NCI-H345 treated with DMSO at 0.1 percent for 48 hours (cell line): ENCODE data around the gene HSPA1A.
"Not testable (repeated sequence)": the region's sequence is repeated elsewhere in the genome, so short reads cannot be mapped to it uniquely, and the experiment has no call there.

Source experiments
- DNase-seq: peaks from one replicate; lab custom pipeline; 2025; ENCODE audit not compliant: unreplicated experiment; lab: John Stamatoyannopoulos, UW

HSPA1A gene

DNA sequence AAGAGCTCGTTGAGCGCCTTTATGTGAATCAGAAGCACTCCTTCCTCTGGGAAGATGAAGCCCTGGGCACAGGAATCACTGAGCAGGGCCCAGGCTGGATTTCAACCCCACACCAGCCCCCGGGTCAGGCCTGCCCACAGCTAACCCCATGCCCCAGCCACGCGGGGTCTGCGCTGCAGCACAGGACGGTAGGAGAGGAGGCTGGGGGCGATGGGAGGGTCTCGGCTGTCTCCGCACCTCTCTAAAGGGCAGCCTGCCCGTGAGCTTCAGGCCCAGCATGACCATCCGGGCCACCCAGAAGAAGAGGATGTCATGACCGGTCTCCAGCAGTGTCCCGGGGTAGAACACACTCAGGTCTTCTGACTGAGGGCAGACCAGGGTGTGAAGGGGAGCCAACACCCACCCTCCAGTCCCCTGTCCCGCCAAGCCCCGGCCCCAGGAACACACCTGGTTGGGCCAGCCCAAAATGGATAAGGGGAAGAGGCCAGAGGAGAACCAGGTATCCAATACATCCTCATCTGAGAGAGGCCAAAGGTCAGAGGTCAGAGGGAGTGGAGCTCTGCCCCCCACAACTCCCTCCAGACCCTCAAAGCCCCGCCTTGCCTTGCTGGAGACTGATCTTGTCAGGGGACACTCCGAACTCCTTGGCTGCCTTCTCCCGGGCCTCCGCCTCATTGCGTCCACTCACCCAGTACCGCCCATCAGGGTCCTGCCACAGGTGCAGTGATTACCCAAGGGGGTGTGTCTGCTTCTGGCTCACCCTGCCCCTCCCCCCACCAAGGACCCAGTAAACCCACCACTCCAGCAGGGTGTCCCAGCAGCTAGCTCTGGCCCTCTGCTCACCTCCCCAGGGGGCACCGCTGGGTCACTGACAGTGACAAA lies 33.9 kb upstream of the HSPA1A start:
- no peak for DNase-seq

DNA sequence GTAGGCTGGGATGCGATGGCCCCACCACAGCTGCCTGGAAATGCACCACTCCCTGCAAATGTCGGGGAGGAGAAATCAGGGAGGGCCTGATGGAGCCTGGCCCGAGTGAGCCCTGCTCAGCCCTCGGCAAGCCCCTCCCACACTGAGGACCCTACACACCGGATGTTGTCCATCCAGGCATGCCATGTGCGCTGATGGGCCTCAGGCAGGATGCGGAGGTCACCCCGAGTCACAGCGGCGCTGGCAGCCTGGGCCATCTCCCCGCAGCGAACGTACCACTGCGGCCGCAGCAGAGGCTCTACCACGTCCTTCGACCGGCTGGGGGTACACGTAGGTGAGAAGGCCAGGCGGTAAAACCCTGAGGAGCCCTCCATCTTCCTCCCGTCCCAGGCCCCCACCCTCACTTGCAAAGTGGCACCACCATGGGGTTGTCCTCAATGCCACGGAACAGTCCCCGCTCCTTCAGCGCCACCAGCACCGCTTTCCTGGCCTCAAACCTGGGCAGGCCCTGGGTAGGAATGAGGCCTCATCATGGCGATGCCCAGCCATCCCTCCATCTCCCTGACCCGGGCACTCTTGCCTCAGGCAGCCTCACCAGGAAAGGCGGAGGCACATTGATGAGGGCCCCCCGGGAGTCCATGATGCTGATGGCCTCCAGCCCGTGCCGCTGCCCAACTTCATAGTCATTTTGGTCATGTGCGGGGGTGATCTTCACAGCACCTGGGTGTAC lies 33.1 kb upstream of the HSPA1A start:
- DNase-seq = no peak

DNA sequence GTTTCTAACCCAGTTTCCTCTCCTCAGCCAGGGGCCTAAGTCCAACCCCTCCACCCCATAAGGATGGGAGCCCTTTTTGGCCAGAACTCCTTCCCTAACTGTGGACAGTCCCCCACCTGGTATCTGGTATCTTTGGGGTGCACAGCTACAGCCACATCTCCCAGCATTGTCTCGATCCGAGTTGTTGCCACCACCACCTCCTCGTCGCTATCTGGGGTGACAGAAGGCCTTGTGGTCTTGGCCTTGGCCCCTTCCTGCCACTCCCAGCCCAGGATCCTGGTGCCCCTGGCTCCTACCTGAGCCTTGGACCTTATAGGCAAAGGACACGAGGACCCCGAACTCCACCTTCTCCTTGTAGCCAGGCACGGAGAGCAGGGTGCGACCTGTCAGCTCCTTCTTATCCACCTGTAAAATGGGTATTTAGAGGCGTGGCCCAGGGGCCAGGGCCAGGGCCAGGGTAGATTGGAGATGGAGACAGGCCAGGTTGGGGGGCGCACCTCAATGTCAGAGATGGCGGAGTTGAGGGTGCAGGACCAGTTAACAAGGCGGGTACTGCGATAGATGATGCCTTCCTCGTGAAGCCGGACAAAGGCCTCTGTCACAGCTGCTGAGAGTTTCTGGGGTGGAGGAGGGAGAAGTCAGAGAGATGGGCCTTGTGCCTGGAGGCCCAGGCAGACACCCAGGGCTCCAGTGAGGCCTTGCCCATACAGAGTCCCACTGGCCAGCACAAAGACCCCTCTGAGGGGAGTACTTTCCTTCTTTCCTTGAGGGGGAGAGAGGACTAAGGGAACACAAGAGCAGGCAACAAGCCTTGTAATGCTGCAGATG lies 31.0 kb upstream of the HSPA1A start:
- no peak for DNase-seq

DNA sequence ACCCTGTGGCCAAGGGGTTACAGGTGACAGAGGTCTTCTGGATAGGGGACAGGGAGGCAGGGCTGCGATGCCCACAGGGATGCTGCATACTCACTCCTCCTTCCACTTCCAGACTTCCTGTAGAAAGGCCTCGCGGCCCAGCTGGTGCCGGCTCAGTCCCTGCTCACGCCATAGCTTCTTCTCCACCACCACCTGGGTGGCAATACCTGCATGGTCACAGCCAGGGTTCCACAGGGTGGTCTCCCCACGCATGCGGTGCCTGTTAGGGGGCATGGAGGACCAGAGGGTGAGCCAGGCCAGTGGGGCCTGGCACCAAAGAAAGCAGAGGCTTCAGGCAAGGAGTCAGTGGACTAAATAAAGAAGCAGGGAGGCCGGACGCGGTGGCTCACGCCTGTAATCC lies 29.9 kb upstream of the HSPA1A start:
- no peak for DNase-seq

DNA sequence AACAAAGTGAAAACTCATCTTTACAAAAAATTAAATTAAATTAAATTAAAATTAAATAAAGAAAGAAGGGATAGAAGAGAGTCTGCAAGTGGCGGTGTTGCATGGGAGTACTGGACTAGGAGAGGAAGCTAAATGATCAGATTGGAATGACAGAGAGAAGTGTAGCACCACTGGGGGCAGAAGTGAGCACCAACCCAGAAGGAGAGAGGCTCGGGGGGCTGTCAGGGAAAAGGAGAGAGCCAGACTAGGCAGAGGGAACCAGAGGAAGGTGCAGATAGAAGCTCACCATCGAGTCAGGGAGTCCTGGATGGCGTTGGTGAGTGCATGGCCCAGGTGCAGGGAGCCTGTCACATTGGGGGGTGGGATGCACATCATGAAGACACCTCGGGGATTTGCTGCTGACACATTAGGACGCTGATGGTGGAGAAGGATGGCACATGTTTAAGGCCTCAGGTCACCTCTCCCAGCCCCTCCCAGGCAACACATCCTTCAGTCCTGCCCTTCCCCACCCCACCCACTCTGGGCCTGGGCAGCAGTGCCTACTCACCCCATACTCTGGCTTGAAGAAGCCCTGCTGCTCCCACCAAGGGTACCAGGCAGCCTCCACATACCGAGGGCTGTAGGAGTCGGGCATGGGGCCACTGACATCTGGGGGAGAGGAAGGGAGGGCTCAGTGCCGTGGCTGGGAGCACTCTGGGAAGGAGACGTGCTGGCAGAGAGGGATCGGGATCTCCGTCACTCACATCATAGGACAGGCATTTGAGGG lies 23.8 kb upstream of the HSPA1A start:
- peak; percentile 15 for DNase-seq

DNA sequence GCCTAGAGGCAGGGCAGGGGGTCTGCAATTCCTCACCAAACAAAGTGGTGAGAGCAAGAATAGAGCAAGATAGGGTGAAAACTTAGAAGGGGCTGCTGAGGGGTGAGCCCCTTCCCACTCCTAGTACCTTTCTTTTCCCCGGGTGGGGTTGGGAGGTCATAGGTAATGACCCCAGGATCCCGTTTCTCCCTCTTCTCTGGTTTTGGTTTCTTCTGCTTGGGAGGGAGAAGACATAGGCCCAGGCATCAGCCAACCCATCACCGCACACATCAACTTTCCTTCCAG lies 23.3 kb upstream of the HSPA1A start:
- no peak for DNase-seq

DNA sequence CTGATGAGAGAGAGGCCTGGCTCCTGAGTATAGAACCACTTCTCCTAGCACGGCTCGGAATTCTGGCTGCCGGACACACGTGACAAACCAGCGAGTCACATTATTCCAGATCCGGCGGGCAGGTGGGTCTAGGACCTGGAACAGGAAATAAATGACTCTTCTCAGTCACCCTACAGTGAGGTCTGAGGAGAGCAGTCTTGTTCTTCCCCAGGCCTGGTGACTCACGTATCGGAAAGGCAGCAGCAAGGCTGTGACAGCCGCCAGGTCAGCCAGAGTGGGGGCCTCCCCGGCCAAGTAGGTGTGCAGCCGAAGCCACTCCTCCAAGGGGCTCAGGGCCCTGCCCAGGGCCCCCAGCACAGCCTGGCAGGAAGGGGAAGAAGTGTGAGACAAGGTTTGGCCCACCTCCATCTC lies 22.6 kb upstream of the HSPA1A start:
- no peak for DNase-seq

DNA sequence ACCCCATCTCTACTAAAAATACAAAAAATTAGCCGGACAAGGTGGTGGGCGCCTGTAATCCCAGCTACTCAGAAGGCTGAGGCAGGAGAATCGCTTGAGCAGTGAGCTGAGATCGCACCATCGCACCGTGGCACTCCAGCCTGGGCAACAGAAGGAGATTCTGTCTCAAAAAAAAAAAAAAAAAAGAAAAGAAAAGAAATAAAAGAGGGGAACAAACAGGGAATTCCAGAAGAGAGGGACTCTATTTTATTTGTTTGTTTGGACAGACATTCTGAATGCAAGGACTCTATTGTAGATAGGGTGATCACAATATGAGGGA lies 21.5 kb upstream of the HSPA1A start:
- not testable (repeated sequence) for DNase-seq

DNA sequence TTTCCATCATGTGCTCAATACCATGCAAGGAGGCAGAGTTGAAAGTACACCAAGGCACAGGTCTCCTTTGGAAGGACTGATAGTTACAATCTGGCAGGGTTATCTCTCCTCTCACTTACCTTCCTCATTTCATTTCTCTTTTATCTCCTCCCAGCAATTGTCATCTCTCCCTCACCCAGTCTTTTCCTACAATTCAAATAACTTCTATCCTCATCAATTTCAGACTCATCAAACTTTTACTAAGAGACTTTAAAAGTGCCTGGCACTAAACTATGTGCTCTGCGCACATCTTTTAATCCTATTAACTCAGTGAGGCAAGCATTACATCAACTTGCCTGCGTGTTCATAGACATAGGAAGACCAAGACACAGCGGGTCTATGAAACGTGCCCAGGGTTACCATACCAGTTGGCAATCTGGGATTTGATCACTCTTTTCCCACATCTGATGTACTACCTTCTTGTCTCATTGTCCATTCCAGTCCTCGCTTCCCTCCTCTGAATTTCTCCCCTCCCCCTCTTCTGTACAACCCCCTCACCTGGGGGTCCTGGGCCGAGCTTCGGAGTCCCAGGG lies 21.0 kb upstream of the HSPA1A start:
- no peak for DNase-seq

DNA sequence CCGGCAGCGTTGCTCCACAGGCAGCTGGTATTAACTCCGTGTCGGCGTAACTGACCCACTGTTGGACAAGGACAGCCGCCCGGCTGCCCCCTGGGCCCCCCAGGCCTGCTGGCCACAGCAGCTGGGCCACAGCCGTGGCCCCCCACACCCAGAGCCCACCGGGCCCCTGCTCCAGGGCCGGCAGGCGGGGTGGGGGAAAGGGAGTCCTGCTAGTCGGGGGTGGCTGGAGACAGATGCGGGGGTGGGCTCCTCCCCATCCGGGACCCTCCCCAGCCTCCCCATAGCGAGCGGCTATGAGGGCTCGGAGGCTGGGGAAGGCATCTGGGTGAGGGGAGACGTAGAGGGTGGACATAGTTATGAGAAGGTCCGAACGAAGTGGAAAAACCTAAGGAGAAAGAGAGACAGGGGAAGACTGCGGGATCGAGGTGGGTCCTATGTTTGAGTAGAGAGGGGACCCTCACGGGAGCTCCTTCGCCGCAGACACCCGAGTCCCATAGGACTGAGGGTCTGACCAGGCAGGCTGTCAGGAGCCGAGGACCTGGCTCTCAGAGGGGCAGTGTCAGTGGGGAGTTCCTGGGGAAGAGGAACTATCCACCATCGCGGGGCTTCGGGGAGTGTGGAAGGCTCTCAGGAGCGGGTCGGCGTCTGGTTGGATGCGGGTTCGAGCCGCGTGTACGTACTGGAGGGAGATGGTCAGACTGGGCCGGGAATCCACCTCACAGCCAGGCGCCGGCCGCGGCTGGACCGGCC lies 20.3 kb upstream of the HSPA1A start:
- no peak for DNase-seq

DNA sequence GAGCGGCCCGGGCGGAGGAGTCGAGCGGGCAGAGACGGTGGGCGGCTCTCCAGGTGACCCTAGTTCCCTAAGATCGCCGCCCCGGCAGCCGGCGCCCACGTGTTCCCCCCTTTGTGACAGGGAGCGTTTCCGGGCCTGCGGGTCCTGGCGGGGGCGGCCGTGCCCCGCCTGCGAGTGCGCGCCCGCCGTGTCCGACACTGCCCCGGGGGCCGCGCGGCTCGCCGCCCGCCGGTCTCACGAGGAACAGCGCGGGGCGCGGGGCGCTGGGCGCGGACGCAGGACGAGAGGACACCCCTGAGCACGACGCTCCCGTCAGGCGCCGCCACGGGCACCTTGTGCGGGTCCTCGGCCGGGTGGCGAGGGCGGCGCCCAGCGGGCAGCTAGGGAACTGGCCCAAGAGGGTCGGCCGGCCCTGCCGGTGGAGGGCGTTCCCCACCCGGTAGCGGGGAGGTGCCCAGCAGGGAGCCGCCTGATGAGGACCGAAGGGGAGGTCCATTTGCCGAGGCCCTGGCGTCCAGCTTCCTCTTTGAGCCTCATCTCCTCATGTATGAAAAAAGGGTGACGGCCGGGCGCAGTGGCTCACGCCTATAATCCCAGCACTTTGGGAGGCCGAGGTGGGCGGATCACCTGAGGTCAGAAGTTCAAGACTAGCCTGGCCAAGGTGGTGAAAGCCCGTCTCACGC lies 19.6 kb upstream of the HSPA1A start, which contains the start of gene VARS1:
Gene VARS1, minus strand, starts transcription at position 137 of the 683 bp plus-strand sequence. CDS start 535 bp downstream, outside the sequence.
- DNase-seq = peak; percentile 72

DNA sequence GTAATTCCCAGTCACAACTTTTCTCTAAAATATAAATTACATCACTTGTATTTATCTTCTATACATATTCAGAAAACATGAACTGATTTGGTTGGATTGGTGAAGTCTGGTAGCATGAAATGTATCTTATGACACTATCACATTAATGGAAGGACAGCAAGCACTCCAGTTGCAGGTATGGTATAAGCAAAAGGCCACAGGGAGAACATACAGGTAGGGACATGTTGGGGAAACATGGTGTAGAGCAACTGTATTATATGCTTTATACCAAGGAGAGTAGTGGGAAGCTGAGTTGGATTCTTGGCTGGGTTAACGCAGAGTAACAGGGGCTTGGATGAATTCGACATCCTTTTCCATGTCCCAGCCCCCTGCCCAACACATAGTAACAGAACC lies 18.4 kb upstream of the HSPA1A start:
- no peak for DNase-seq

DNA sequence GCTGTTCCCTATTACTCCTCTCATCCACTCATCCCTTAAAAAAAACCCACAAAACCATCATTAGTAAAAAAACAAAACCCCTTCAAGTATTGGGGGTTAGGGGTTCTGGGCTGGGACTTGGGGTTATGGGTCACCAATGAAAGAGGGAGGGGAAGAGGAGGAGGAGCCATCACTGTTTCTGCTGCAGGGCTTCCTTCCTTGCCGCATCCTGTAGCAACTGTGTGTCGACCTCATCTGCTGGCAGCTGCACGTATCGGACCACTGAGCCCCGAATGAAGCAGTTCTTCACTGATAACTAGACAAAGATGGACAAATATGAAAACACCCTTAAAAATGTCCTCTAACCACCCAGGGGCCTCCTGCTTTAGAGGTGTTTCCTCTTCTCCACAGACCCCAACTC lies 17.8 kb upstream of the HSPA1A start:
- no peak for DNase-seq

DNA sequence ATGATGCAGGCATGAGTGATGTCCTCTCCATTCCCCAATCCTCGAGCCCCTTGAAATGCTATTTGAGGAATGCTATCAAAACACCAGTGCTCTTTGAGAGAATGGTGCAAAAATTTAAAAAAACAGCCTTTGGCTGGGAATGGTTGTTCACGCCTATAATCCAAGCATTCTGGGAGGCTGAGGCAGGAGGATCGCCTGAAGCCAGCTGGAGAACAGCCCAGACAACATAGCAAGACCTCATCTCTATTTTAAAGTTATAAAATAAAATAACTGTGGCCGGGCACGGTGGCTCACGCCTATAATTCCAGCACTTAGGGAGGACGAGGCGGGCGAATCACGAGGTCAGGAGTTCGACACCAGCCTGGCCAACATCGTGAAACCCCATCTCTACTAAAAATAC lies 15.6 kb upstream of the HSPA1A start:
- no peak for DNase-seq

DNA sequence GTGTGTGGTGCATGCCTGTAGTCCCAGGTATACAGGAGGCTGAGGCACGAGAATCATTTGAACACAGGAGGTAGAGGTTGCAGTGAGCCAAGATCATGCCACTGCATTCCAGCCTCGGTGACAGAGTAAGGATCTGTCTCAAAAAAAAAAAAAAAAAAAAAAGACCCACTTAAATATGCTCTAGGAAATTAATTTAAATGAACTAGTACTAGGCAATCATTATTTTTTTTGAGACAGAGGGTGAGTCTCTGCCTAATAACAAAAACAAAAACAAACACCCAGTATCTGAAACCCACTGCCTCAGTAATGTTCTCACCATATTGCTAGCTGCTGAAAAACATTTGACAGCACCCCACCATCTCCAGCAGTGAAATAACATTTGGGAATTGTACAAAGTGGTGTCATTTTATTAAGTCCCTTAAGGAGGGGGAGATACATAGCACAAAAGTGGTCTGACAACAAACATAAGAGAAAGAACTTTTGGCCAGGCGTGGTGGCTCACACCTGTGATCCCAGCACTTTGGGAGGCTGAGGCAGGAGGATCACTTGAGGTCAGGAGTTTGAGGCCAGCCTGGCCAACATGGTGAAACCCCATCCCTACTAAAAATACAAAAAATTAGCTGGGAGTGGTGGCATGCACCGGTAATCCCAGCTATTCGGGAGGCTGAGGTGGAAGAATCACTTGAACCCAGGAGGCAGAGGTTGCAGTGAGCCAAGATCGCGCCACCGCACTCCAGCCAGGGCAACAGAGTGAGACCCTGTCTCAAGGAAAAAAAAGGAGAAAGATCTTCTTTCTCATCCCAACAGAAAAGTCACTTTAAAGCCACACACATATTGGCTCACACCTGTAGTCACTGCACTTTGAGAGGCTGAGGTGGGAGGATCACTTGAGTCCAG lies 14.1 kb upstream of the HSPA1A start:
- DNase-seq = not testable (repeated sequence)

DNA sequence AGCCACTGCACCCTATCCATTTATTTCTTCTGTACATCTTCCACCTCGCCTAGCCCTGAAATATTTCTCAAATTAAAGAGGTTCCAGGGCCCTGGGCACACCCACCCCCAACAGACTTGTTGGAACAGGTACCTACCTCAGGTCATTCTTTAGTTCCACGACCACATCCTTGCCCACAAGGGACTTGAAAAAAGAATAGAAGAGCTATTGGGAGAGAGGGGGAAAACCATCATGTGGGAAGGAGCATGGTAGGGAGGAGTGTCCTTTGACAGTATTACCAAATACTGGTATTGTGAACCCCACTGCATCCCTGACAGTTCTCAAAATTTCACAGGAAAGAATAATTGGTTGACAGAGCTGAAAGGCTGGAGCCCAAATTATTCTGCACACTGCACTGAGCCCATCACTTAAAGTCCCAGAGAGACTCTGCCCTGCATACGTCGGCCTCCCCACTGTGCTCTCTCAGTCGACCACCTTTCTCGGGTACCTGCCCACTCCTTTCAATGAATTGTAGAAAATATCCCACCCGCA lies 9.3 kb upstream of the HSPA1A start:
- DNase-seq = no peak

DNA sequence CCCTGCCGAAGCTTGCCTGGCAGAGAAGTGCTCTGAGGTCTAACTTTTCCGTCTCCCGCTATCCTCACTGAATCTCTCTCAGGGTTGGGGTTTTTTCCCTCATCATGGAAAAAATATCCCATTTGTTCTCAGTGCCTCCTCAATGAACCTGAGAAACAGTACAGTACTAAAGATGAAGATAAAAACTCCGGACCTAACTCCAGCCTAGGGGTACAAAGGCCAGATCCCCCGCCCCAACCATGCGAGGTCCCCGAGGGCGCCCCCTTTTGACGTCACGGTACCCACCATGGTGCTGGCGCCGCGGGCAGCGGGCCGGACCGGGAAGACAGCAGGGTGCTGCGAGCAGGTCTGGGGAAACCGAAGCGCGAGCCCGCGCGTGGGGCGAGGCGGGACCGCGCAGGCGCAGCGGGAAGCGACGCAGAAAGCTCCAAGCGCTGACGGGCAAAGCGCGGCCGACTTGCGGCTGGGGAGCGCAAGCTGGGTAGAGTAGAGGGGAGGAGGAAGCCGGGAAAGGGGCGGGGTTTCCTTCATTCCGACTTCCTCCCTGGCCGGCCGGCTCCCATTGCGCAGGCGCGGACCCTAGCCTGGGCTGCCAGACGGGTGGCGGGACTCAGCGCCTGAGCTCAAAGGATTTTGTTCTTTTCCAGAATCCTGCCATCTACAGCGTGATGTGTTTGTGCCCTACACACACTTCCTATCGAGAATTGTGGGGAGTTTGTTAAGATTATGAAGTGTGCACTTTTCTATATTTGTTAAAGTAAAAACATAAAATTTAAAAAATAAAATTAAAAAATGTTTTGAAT lies 8.7 kb upstream of the HSPA1A start, which contains the start of gene LSM2:
Gene LSM2, minus strand, starts transcription at position 497 of the 803 bp plus-strand sequence. Its CDS starts 209 bp downstream, at position 288.
- peak; percentile 85 for DNase-seq
